Measurements from ENCODE around the gene PPP1R14B. TPM values are rescaled to one million over a fixed set of nuclear protein-coding genes. Genes with fewer than 3 reads are reported as not detected.

PPP1R14B gene
- total RNA-seq, 4 donors from 2014 or later: 9.5 to 63.4 (median 28.3) TPM

- no peaks in the 10 kb centered on the region for H3K4me1 ChIP-seq
- no peaks in the 10 kb centered on the region for H3K36me3 ChIP-seq
- peak overlapping the region in 1 of 2 donors; percentile 28 for H3K27ac ChIP-seq
- TF ChIP-seq CTCF (IDR thresholded peaks at IDR 0.05) (peak; percentile 72 to 87 (median 78)), POLR2A (IDR thresholded peaks at IDR 0.05) (no peak)
- no peaks in the 10 kb centered on the region for H3K27me3 ChIP-seq
- peak; percentile 86 to 88 for DNase-seq
- H3K4me3 ChIP-seq: no peak overlapping the region
- intact Hi-C loops (cut with DNase I; ENCODE audit: low total_unique reads): no loop called here
- H3K9me3 ChIP-seq: no peaks in the 10 kb centered on the region
These were observed 42.2 kb downstream of the PPP1R14B start for GRCh38 chr11:64204464-64204989.

- intact Hi-C loops (cut with DNase I; ENCODE audit: low total_unique reads): no loop called here
- H3K36me3 ChIP-seq: no peaks in the 10 kb centered on the region
- no peak overlapping the region for H3K4me3 ChIP-seq
- no peak for TF ChIP-seq POLR2A (IDR thresholded peaks at IDR 0.05)
- TF ChIP-seq CTCF (IDR thresholded peaks at IDR 0.05): no peak
- no peaks in the 10 kb centered on the region for H3K4me1 ChIP-seq
- H3K9me3 ChIP-seq: no peaks in the 10 kb centered on the region
- peak overlapping the region in 1 of 2 donors; percentile 28 for H3K27ac ChIP-seq
- no peaks in the 10 kb centered on the region for H3K27me3 ChIP-seq
- no peak for DNase-seq
These were observed 42.7 kb downstream of the PPP1R14B start for GRCh38 chr11:64204080-64204440.

GRCh38 chr11:64203421-64204079, 43.2 kb downstream of the PPP1R14B start:
- Histone ChIP-seq H3K27me3 (no peaks in the 10 kb centered on the region), H3K9me3 (no peaks in the 10 kb centered on the region), H3K4me3 (no peak overlapping the region), H3K36me3 (no peaks in the 10 kb centered on the region), H3K27ac (peak overlapping the region in 1 of 2 donors; percentile 28), H3K4me1 (no peaks in the 10 kb centered on the region)
- intact Hi-C loops (cut with DNase I; ENCODE audit: low total_unique reads): no loop called here
- no peak for DNase-seq
- TF ChIP-seq POLR2A (IDR thresholded peaks at IDR 0.05) (no peak), CTCF (IDR thresholded peaks at IDR 0.05) (no peak)

GRCh38 chr11:64202992-64203391, 43.8 kb downstream of the PPP1R14B start:
- intact Hi-C loops (cut with DNase I; ENCODE audit: low total_unique reads): no loop called here
- Histone ChIP-seq H3K27me3 (no peaks in the 10 kb centered on the region), H3K36me3 (no peaks in the 10 kb centered on the region), H3K4me3 (no peak overlapping the region), H3K27ac (no peak overlapping the region), H3K9me3 (no peaks in the 10 kb centered on the region), H3K4me1 (no peaks in the 10 kb centered on the region)
- no peak for TF ChIP-seq CTCF (IDR thresholded peaks at IDR 0.05)
- TF ChIP-seq POLR2A (IDR thresholded peaks at IDR 0.05): no peak
- DNase-seq: no peak

GRCh38 chr11:64201543-64201942, 45.2 kb downstream of the PPP1R14B start:
- Histone ChIP-seq H3K27ac (no peak overlapping the region), H3K4me1 (no peaks in the 10 kb centered on the region), H3K36me3 (no peaks in the 10 kb centered on the region), H3K27me3 (no peaks in the 10 kb centered on the region), H3K9me3 (no peaks in the 10 kb centered on the region), H3K4me3 (no peak overlapping the region)
- TF ChIP-seq CTCF (IDR thresholded peaks at IDR 0.05): no peak
- TF ChIP-seq POLR2A (IDR thresholded peaks at IDR 0.05): no peak
- intact Hi-C loops (cut with DNase I; ENCODE audit: low total_unique reads): no loop called here
- DNase-seq: no peak

Measured in uterus (tissue), 4 donors.